Hematopoietic multipotent progenitor cell (in vitro differentiated cells): Measurements from ENCODE around the gene EFS. TPM values are rescaled to one million over a fixed set of nuclear protein-coding genes. Genes with fewer than 3 reads are reported as not detected.

Source experiments
- DNase-seq, 3 donors: peaks; one replicate each; pipeline ENCODE4 v3.0.0-alpha.2; 2011 to 2015; ENCODE audit warnings: low read depth in 2 of 3, low spot score in 2 of 3
- total RNA-seq: library from RNA; depleted of rRNA; stranded (reverse); fragments of >200 nt; gene quantifications from one replicate; pipeline ENCODE4 v1.2.3, GENCODE V29; 2012

EFS gene
- total RNA-seq, 1 donor = under 0.01 TPM

- DNase-seq = no peak
These were observed 4.5 kb downstream of the EFS start for GRCh38 chr14:23360496-23360895.

DNA sequence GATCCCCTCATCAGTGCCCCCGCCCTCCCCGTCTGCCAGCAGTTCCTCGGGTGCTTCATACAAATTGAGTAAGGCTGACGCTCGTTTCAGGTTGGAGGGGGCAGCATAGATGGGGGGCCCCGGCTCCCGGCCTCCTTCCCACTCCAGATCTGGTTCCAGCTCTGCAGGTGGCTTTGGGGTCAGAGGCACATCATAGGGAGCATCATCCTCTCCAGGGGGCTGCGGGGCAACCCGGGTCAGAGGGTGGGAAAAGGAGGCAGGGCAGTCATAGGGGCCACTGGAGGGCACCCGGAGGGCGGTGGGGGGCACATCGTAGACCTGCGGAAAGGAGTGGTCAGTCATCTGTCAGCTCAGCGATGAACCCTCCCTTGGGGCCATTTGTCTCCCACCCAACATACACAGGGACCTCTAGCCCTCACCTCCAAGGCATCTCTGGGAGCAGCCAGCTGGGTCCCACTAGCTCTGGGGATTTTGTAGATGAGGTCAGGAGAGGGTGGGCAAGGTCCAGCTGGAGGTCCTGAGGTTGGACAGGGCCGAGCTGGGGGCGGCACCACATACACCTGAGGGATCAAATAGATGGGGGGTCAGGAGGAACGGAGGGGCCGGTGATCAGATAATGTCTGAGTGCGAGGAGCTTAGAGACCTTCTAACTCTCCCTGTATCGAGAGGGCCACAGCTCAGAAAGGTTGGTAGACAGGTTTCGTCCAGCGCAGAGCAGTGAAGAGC lies 5.1 kb downstream of the EFS start:
- no peak for DNase-seq

DNA sequence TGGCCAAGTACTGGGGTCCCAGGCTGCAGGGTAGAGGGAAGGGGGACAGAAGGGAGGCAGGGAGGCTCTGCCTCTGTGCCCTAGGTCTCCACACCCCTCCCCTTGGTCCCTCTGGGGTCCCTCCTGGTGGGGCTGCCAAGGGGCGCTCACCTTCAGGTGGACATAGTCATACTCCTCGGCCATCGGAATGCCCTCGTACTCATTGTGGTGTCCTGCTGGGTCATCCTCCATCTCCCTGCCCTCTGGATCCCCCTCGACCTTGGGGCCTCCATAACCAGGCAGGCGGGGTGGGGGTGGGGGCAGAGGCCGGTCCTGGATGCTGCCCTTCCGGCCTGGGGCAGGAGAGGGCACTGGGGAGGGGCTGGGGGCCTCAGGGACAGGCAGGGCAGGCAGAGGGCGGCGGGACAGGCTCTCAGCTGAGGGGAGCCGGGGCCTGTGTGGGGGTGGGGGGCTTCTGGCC lies 5.8 kb downstream of the EFS start:
- no peak for DNase-seq

DNA sequence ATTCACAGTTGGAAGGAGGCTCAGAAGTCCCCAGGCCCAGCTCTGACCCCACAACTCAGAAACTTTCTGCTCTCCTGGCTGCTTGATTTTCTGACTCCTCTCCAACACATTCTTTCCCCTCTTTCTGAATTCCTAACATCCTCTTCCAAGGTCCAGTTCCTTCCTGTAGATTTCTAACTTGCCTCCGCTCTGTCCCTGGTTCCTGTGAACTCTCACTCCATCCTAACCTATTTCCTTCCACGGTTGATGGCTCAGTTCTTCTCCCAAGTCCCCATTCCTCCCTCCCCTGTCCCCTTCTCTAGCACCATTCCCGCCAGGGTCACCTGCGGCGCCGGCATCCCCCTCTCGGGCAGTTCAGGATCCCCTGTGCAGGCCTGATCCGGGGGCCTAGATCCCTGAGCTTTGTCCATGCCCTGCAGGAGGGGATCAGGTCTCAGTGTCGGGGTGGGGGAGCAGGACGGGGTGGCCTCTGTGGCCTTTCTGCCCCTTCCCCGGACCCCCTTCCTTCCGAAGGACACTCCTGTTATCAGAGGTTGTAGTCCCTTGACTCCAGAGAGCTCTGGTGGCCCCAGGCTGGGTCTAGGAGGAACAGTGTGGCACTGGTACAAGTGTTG lies 6.3 kb downstream of the EFS start:
- no peak for DNase-seq

DNA sequence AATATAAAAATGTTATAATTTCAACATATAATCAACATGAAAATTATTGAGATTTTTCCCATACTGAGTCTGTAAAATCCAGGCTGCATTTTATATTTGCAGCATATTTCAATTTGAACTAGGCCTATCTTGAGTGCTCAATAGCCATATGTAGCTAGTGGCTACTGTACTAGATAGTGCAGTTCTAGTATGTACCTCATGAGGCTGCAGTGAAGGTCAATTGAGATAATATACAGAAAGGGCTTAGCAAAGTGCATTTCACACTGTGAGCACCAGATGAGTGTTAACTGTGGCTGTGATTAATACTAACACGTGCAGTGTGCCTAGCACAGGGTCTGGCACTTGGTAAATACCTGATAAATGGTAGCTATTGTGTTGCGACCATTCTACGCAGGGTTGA lies 6.9 kb downstream of the EFS start:
- no peak for DNase-seq

GRCh38 chr14:23357261-23357660 lies 7.7 kb downstream of the EFS start:
- DNase-seq = no peak

DNA sequence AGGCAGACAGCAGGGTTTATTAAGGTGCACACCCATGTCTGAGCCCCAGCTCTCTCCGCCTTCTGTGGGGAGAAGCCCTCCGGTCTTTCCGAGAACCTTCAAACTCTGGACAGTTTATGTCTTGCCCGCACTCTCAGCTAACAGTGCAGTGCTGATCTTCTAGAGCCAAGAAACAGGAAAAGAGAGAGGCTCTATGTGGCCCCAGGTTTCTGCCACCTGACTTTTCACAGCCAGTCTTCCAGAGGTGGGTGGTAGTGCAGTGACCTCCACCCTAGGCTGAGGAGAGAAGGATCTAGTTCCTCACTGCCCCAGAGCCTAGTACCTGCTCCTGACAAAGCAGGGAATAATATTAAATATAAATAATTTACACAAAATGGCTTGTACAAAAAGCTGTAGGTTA lies 8.3 kb downstream of the EFS start:
- DNase-seq = no peak

GRCh38 chr14:23355871-23356435 lies 9.0 kb downstream of the EFS start:
- no peak for DNase-seq

GRCh38 chr14:23354990-23355389 lies 10.0 kb downstream of the EFS start:
- DNase-seq = no peak

GRCh38 chr14:23353433-23353780 lies 11.6 kb downstream of the EFS start:
- DNase-seq = no peak

GRCh38 chr14:23352506-23353432 lies 12.2 kb downstream of the EFS start, which contains the start of gene SLC22A17:
SLC22A17 (minus strand) TSS chr14:23352887.
- DNase-seq = peak; percentile 44 to 82 (median 80)

DNA sequence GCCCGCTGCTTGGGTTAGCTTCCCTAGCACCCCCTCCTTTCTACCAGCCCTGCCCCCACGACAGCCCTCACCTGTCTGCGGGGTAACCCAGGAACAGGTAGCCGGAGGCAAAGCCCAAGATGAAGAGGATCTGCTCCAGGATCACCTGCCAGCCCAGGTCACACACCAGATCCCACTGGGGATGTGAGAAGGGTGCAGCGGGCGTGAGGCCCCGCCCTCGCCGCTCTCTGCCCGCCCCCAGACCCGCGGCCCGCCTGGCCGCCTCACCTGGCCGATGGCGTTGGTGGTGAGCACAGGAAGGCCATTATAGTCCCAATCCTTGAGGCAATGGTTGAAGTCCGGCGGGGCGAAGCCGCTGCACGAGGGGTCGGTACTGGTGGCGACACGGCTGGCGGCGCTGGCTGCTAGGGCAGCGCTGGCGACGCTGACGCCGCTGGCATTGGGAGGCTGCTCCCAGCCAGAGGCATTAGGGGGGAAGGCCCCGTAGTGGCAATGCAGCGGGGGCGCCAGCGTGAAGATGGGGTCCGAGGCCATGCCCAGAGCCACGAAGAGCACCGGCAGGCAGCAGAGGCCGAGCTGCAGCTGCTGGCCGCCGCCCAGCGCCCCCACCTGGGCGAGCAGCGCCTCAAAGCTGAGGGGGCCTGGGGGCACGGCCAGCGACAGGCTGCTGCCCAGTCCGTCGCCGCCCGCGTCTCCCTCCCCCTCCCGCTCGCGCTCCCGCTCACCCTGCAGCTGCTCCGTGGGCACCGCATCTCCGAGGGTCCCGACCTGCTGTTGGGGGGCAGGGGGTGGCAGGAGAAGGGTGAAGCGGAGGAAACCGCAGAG lies 13.1 kb downstream of the EFS start:
- peak in 1 of 3 donors; percentile 10 for DNase-seq

GRCh38 chr14:23349156-23349845 lies 15.7 kb downstream of the EFS start:
- DNase-seq = no peak

DNA sequence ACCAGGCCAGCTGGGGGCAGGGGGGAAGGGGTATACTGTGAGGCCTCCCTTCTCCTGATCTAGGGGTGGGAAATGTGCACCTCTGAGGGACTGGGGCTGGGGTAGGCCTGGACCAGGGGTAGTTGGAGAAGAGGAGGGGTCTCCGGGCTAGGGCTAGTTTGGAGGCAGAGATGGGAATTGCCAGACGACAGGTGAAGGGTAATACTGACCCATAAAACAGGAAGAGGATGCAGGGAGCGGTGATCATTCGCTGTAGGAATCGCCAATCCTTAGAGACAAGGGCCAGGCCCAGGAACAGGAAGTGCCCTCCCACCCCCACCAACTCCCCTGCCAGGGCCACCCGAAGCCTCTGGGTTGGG lies 16.7 kb downstream of the EFS start:
- DNase-seq = no peak

DNA sequence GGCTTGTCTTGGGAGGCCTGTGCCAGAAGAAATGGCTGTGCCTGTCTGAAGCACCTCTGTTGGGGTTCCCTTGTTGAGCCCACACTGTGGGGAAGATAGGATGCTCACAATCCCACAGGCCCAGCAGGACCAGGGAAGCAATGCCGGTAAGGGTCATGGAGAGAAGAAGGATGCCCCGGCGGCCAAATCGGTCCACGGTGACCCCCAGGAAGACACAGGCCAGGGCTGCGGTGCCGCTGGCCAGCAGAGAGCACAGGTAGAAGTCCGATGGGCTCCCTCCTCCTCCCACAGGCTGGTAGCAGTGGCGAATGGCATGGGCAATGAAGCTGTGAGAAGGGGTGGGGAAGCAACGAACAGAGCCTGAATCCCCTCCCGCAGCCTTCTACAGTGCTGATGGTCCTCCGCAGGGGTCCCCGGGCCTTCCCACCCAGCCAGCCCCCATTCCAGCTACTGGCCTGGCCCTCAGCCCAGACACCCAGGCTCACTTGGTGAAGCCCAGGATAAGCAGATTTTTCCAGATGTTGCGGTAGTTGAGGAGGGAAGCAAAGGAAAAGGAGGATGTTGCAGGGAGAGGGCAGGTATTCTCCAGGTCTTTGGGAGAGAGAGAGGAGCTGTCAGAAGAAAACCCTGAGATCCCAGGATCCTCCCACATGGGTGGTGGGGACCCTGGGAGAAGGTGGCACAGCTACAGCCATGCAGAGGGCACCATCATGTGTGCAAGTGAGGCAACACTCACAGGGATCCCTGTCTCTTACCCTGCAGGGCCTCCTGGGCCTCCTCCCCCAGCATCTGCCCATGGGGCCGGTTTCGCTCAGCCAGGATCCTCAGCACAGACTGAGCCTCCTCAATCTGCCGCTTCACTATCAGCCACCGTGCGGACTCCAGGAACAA lies 17.3 kb downstream of the EFS start:
- DNase-seq = no peak

DNA sequence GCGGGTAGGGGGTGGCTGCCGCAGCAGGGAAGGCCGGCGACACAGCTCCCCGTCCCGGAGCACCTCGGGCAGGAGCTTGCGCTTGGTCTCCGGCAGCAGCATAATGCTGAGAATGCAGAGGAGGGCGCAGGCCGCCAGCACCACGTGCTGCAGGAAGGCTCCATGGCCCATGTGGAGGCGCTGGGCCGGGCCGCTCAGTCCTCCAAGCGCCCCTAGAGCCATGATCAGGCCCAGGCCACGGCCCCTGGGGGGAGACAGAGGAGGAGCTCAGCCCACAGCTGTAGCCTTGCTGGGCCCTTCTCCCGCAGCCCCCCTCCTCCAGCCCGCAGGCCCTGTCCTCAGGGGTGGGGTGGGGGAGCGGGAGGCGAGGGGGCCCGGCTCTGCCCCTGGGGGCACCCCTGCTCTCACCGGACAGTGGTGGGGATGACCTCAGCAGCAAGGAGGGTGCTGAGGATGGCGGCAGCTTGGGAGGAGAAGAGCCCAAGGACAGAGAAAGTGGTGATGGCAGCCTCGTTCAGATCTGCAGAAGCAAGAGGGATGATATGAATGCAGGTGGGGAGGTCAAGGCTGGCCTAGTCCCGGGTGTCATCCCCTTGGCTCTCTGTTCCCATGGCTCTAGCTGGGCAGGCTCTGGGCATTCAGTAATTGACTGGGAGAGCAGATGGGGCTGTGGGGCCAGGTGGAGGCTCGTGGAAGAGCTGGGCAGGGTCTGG lies 18.1 kb downstream of the EFS start:
- no peak for DNase-seq

DNA sequence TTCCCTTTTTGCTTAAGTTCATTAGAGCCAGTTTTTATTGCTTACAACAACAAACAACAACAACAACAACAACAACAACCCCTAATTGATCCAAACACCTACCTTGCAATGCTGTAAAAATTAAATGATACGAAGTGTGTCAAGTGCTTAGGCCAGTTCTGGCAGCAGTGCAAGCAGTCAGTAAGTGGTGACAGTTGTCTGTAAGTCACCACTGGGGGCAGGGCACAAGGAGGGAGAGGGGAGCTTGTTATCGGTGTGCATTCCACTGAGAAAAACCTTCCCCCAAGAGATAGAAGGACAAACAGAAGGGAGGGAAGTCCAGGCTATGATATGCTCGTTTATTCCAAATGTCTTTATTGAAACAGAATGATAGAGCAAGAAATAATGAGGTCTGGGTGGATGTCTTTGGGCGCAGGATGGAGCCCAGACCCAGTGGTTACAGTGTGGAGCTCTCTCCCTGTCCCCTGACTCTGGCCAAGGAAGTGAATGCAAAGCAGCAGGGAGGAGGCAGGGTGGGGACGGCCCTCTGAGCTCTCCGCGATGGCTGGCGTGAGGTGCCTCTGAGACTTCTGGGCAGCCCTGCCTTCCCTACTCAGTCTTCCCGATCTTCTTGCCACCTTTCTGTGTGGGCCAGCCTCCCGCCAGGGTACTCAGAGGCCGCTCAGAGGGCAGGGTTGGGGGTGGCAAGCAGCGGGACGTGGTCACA lies 18.8 kb downstream of the EFS start:
- no peak for DNase-seq
